ENCODE measurements around the gene TNS1.

GRCh38 chr2:217783243-217783642 is 219.6 kb downstream of the TNS1 start:
- TF ChIP-seq CHD2 (IDR thresholded peaks at IDR 0.05; ENCODE audit: borderline replicate concordance, low read depth, low read length) (no peak), EP300 (IDR thresholded peaks at IDR 0.05; ENCODE audit: borderline replicate concordance in 1 of 2, control insufficient read depth in 1 of 2, low read depth in 2 of 2, low read length in 2 of 2) (no peak), USF2 (IDR thresholded peaks at IDR 0.05; ENCODE audit: borderline replicate concordance, low read depth, low read length) (no peak), ETV6 (conservative IDR thresholded peaks at IDR 0.05 in 1 of 2, IDR thresholded peaks at IDR 0.05 in 1 of 2; ENCODE audit: borderline replicate concordance in 1 of 2, low read depth in 1 of 2) (no peak), RAD21 (IDR thresholded peaks at IDR 0.05; ENCODE audit: insufficient read depth, low read depth, low read length) (no peak), HDAC2 (IDR thresholded peaks at IDR 0.05) (no peak), POLR2AphosphoS5 (IDR thresholded peaks at IDR 0.05; ENCODE audit: low read length) (no peak)
